ENCODE results near the gene COL5A1.

COL5A1 gene

DNA sequence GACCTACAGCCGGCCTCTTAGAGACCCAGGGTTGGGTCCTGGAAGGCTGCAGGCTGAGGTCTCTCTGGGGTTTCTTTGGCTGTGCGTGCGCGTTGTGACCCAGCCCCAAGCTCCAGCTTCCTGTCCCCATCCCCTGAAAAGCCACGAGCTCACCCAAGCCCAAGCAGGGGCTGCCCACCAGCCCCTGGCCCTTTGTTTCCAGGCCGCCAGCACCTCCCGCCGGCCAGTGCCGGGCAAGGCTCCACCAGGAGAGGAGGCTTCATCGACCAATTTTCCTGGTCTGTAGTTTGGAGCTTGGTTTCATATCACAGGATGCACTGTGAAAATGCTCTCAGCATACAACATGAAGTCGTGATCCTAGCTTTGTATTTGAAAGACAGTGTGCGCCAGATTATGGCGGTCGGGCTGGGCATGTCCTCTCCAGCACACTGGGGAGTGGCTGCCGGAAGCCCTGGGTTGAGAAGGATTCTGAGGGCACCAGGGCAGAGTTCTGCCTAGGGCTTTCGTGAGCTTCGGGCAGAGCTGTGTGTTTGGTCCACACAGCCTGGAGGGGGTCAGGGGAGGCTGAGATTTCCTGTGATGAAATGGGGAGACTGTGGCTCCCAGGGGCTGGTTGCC, 78.6 kb downstream of the COL5A1 start:
- no peak for DNase-seq (ENCODE audit: low read depth)
- in situ Hi-C loops (cut with HindIII; ENCODE audit: low sequenced_read_pairs): no loop called here
- TF ChIP-seq, protein P1, sequence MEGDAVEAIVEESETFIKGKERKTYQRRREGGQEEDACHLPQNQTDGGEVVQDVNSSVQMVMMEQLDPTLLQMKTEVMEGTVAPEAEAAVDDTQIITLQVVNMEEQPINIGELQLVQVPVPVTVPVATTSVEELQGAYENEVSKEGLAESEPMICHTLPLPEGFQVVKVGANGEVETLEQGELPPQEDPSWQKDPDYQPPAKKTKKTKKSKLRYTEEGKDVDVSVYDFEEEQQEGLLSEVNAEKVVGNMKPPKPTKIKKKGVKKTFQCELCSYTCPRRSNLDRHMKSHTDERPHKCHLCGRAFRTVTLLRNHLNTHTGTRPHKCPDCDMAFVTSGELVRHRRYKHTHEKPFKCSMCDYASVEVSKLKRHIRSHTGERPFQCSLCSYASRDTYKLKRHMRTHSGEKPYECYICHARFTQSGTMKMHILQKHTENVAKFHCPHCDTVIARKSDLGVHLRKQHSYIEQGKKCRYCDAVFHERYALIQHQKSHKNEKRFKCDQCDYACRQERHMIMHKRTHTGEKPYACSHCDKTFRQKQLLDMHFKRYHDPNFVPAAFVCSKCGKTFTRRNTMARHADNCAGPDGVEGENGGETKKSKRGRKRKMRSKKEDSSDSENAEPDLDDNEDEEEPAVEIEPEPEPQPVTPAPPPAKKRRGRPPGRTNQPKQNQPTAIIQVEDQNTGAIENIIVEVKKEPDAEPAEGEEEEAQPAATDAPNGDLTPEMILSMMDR (IDR thresholded peaks at IDR 0.05; ENCODE audit: low read depth, low read length, missing control alignments): no peak

DNA sequence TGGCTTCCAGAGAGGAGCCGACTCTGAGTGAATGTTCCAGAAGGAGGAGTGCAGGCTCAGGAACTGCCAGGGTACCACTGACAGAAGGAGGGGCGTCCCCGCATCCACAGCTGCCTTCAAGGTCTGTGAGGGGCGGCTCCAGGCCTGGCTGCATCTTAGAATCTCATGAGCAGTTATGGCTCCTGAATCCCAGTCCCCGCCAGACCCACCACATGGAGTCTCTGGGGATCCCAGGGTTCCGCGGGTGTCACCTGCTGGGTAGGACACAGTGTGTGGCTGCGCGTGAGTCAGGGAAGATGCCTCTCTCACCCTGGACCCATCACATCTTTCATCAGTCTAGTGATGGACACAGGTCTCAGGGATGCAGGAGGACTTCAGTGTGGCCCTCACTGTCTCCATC, 79.2 kb downstream of the COL5A1 start:
- no peak overlapping the region for H3K4me3 ChIP-seq (ENCODE audit: low read depth, low read length)
- in situ Hi-C loops (cut with HindIII; ENCODE audit: low sequenced_read_pairs): no loop called here
- DNase-seq (ENCODE audit: low read depth): no peak
- TF ChIP-seq, protein P1 (IDR thresholded peaks at IDR 0.05; ENCODE audit: low read depth, low read length, missing control alignments): no peak

More for the DNA sequence above, 78.6 kb downstream of the COL5A1 start:
- H3K4me3 ChIP-seq (ENCODE audit: low read depth, low read length): no peak overlapping the region

DNA sequence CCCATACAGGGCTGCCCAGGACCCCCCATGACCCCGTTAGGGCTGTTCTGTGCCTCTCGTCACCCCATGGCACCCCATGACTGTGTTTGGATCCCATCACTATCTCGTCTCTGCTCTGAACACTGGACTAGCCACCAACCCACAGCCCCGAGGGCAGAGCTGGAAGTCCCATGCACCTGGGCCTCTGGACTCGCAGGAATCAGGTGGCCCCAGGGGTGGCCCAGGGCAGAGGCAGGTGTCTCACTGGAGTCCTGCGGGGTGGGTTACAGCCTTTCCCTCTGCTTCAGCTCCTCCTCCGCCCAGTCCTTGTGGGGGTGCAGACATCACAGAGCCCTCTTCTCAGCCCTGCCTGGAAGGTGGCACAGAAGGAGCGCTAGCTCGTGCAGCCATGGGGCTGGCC, 79.7 kb downstream of the COL5A1 start:
- DNase-seq (ENCODE audit: low read depth): no peak
- TF ChIP-seq, protein P1 (IDR thresholded peaks at IDR 0.05; ENCODE audit: low read depth, low read length, missing control alignments): no peak
- no peak overlapping the region for H3K4me3 ChIP-seq (ENCODE audit: low read depth, low read length)
- in situ Hi-C loops (cut with HindIII; ENCODE audit: low sequenced_read_pairs): no loop called here

DNA sequence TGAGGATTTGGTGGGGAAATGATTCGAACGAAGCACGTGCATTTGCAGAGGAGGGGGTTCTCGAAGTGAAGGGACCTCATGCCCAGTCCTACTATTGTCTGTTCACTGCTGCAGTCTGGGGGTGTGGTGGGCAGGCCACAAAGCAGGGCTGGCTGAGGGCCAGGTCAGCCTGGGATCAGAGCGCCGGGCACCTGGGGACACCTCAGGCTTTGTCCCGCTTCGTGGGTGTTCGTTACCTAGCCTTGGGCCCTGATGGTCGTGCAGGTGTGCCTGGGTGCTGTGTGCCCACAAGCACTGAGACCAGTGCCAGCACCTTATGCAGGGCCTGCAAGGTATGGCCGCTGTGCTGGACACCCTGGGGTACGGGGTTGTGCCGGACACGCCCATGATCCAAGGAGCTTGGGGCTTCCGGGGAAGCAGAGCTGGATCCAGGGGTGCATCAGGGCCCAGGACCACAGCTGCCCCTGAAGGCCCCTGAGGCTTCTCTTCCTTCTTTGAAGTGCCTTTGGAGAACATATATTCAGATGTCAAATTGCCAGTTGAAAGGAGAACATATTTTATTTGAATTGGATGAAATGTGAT, 80.6 kb downstream of the COL5A1 start:
- H3K4me3 ChIP-seq (ENCODE audit: low read depth, low read length): no peak overlapping the region
- TF ChIP-seq, protein P1 (IDR thresholded peaks at IDR 0.05; ENCODE audit: low read depth, low read length, missing control alignments): no peak
- DNase-seq (ENCODE audit: low read depth): no peak
- in situ Hi-C loops (cut with HindIII; ENCODE audit: low sequenced_read_pairs): no loop called here

DNA sequence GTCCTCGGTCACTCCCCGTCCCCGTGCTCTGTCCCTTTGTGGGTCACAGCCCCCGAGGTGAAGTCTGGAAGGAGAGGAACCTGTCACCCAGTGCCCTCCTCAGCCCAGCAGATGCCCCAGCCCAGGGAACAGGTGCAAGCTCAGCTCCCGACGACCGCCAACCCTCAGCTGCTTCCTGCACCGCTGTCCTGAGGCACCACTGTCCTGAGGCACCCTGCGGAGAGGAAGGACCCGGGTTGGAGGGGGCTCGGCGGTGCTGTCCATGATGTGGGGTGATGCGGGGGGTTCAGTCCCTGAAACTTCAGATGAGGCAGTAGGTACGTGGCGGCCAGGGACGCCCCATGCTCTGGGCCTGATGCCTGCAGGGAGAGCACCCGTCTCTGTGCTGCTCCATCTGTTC, 81.4 kb downstream of the COL5A1 start:
- in situ Hi-C loops (cut with HindIII; ENCODE audit: low sequenced_read_pairs): no loop called here
- no peak overlapping the region for H3K4me3 ChIP-seq (ENCODE audit: low read depth, low read length)
- TF ChIP-seq, protein P1 (IDR thresholded peaks at IDR 0.05; ENCODE audit: low read depth, low read length, missing control alignments): no peak
- DNase-seq (ENCODE audit: low read depth): no peak

DNA sequence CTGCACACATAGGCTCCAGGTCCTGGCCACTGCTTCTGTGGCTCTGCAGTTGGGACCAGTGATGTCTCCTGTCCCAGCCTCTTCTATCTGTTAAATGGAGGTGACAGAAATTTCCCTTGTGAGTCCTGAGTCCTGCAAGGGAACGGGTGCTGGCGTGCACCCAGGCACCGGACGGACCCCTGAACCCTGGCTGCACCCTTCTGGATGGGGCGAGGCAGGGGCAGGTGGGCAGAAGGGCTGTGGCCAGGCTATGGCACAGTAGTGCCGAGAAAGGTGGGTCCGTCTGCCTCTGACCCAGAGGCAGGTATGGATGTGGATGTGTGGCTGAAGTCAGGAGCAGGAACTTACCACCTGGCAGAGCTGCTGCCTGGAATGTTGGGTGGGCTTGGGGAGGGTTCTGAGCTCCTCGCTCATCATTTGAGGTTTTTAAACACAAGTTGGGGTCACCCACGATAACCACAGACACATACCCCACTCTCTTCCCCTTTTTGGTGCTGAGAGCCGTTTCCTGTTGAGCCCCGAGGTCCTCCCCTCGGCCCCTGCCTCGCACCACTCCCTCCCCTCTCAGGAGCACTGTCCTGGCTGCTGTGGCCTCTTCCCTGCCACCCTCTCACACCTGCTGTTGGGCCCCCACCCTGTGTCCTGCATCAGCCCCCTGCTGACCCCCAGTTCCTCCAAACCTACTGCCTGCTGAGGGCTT, 82.0 kb downstream of the COL5A1 start:
- no peak overlapping the region for H3K4me3 ChIP-seq (ENCODE audit: low read depth, low read length)
- DNase-seq (ENCODE audit: low read depth): no peak
- TF ChIP-seq, protein P1 (IDR thresholded peaks at IDR 0.05; ENCODE audit: low read depth, low read length, missing control alignments): no peak
- in situ Hi-C loops (cut with HindIII; ENCODE audit: low sequenced_read_pairs): no loop called here

All from astrocyte of the cerebellum (primary cell).